Neural crest cell (in vitro differentiated cells): Measurements from ENCODE around the gene DHX58. TPM values are rescaled to one million over a fixed set of nuclear protein-coding genes. Genes with fewer than 3 reads are reported as not detected.
A peak's percentile ranks its signal among the peaks of the same experiment; 100 is the strongest.

Experiments
- DNase-seq: peaks from one replicate; pipeline ENCODE4 v3.0.0; 2021; ENCODE audit warnings: low read depth, mixed read lengths, low spot score
- H3K27ac Mint-ChIP-seq: one replicate; pipeline ENCODE4 v1.8.0; 2021; ENCODE audit warnings: mild to moderate bottlenecking, mixed read lengths; ENCODE audit not compliant: unreplicated experiment
- H3K27me3 Mint-ChIP-seq: 2 replicates; pipeline ENCODE4 v1.8.0; 2021; ENCODE audit warnings: low read depth, mild to moderate bottlenecking, mixed read lengths
- H3K36me3 Mint-ChIP-seq: 2 replicates; pipeline ENCODE4 v1.8.0; 2021; ENCODE audit warnings: low read depth, mild to moderate bottlenecking, mixed read lengths
- H3K4me1 Mint-ChIP-seq: 2 replicates; pipeline ENCODE4 v1.8.0; 2021; ENCODE audit warnings: mixed read lengths
- H3K4me3 Mint-ChIP-seq: one replicate; pipeline ENCODE4 v1.8.0; 2021; ENCODE audit warnings: mild to moderate bottlenecking, mixed read lengths
- H3K9me3 Mint-ChIP-seq: 2 replicates; pipeline ENCODE4 v1.8.0; 2021; ENCODE audit warnings: mixed read lengths
- CTCF ChIP-seq: fragments of 200-600 bp; sonication (generic); conservative IDR thresholded peaks from 2 replicates; pipeline ENCODE4 v1.5.0; 2021; ENCODE audit warnings: antibody characterized with exemption, mild to moderate bottlenecking
- total RNA-seq: library from RNA; stranded (reverse); gene quantifications from 2 replicates; pipeline ENCODE4 v1.2.1, GENCODE V29; 2021

DHX58 gene
- total RNA-seq, 1 donor from 2014 or later = not detected

- peak; percentile 24 for DNase-seq
- H3K4me3 Mint-ChIP-seq = no peak overlapping the region
- H3K9me3 Mint-ChIP-seq = no peaks in the 10 kb centered on the region
- peak; percentile 23 for TF ChIP-seq CTCF
- no peaks in the 10 kb centered on the region for H3K4me1 Mint-ChIP-seq
- peaks cover 52% of the 10 kb centered on the region for H3K27me3 Mint-ChIP-seq
- H3K27ac Mint-ChIP-seq = no peak overlapping the region
- H3K36me3 Mint-ChIP-seq = no peaks in the 10 kb centered on the region
Measured at GRCh38 chr17:42072323-42073187, 40.0 kb downstream of the DHX58 start.

- Mint-ChIP-seq H3K9me3 (no peaks in the 10 kb centered on the region), H3K27me3 (peaks cover 52% of the 10 kb centered on the region), H3K36me3 (no peaks in the 10 kb centered on the region), H3K27ac (no peak overlapping the region), H3K4me1 (no peaks in the 10 kb centered on the region), H3K4me3 (no peak overlapping the region)
- TF ChIP-seq CTCF = no peak
- no peak for DNase-seq
Measured at GRCh38 chr17:42071810-42072209, 40.7 kb downstream of the DHX58 start.

GRCh38 chr17:42068979-42069378 lies 43.5 kb downstream of the DHX58 start:
- no peaks in the 10 kb centered on the region for H3K9me3 Mint-ChIP-seq
- no peaks in the 10 kb centered on the region for H3K36me3 Mint-ChIP-seq
- no peak overlapping the region for H3K27ac Mint-ChIP-seq
- no peak for DNase-seq
- TF ChIP-seq CTCF = no peak
- H3K4me3 Mint-ChIP-seq = no peak overlapping the region
- H3K4me1 Mint-ChIP-seq = peaks cover 3% of the 10 kb centered on the region
- H3K27me3 Mint-ChIP-seq = peaks cover 37% of the 10 kb centered on the region

- peak; percentile 84 for TF ChIP-seq CTCF
- DNase-seq = peak; percentile 77
- Mint-ChIP-seq H3K27ac (no peak overlapping the region), H3K27me3 (peaks cover 24% of the 10 kb centered on the region), H3K4me1 (peaks cover 6% of the 10 kb centered on the region), H3K36me3 (no peaks in the 10 kb centered on the region), H3K9me3 (no peaks in the 10 kb centered on the region), H3K4me3 (no peak overlapping the region)
Measured at GRCh38 chr17:42067371-42068091, 45.0 kb downstream of the DHX58 start.

- Mint-ChIP-seq H3K9me3 (no peaks in the 10 kb centered on the region), H3K4me3 (no peak overlapping the region), H3K4me1 (peaks cover 6% of the 10 kb centered on the region), H3K27ac (peak overlapping the region; percentile 52), H3K36me3 (no peaks in the 10 kb centered on the region), H3K27me3 (peaks cover 3% of the 10 kb centered on the region)
- no peak for DNase-seq
- TF ChIP-seq CTCF = no peak
Measured at GRCh38 chr17:42065201-42065600, 47.3 kb downstream of the DHX58 start.
